HG02678 (cell line): ENCODE data around the gene EXD3.

Experiments used
- ATAC-seq: cut with Tn5 transposase; IDR thresholded peaks from one replicate; pipeline ENCODE4 v1.9.1; 2021; ENCODE audit warnings: mild to moderate bottlenecking, moderate library complexity; ENCODE audit not compliant: unreplicated experiment

EXD3 gene

DNA sequence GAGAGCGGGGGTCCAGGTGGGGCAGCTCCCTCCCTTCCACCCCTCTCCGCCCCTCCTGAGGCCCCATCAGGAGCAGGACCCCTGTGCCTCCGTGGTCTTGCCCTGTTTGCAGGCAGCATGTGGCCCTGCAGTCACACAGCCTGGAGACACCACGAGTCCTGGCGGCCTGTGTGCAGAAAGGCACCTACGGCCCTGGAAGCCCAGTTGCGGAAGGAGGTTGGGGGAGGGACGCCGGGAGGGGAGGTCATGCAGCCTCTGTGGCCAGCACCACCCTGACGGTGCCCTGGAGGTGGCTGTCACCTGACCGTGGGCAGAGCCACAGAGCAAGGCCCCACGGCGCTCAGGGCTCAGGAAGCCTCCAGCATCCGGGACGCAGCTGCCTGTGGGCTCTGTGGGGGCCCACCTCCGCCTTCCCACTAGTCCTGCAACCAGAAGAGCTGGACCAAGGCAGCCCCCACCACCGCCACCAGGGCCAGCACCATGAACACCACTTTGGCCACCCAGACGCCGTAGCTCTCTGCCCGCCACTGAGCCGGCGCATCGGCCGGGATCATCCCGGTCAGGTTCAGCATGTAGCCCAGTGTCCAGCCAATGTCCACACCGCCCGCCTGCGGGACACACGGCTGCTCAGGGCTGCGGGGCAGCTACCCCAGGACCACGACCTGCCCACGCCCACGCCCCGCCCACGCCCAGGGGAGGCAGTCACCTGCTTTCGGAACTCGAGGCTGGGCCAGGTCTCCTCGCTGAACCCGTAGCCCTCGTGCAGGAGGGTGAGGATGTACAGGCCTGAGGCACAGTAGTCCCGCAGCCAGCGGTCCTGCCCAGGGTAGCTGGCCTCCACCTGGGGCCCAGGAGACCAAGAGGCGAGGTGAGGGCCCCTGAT is 11.8 kb upstream of the EXD3 start:
- ATAC-seq = no peak

DNA sequence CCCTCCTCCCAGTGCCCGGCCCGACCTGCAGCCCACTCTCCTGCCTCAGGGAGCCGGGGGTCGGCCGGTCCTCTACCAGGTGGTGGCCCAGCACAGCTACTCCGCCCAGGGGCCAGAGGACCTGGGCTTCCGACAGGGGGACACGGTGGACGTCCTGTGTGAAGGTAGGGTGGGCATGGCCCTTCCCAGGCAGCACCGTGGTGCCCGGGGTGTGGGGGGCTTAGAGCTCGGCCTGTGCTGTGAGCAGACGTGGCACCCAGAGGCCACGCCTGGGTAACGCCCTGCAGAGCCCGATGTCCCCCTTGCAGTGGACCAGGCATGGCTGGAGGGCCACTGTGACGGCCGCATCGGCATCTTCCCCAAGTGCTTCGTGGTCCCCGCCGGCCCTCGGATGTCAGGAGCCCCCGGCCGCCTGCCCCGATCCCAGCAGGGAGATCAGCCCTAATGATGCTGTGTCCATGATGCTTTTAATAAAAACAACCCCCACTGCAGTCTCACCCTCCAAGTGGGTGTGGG is 11.0 kb upstream of the EXD3 start:
- ATAC-seq = no peak

GRCh38 chr9:137433349-137433915 is 10.5 kb upstream of the EXD3 start:
- ATAC-seq = no peak

- no peak for ATAC-seq
Observed at GRCh38 chr9:137432687-137433348, 9.9 kb upstream of the EXD3 start.

- no peak for ATAC-seq
Observed at GRCh38 chr9:137431416-137431931, 8.5 kb upstream of the EXD3 start.

GRCh38 chr9:137430723-137431415 is 7.9 kb upstream of the EXD3 start:
- no peak for ATAC-seq

DNA sequence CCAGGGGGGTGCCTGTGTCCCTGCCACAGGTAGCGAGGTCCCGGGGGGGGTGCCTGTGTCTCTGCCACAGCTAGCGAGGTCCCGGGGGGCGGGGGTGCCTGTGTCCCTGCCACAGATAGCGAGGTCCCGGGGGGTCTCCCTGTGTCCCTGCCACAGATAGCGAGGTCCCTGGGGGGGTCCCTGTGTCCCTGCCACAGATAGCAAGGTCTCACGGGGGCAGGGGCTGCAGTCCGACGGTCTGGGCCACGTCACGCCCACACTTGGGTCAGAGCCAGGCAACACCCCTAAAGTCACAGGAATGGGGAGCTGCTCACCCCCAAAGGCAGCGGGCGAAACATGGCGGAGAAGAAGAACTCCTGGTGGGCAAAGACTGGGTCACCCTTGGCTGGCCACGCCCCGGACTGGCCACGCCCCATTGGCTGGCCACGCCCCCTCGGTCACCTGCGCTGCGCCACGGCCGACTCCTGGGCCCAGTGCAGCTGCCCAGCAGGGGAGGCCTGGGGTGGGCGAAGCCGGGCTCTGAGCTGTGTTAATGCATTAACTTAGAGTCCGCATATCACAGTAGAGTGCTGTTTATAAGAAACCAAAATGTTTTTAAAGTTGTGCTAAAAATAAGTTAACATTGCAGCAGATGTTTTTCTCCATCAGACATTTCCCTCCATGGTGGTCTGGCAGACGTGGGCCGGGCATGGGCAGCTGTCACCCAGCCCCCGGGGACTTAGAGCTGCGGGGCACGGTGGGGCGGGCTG is 7.2 kb upstream of the EXD3 start:
- no peak for ATAC-seq

- no peak for ATAC-seq
Observed at GRCh38 chr9:137429546-137429890, 6.6 kb upstream of the EXD3 start.

GRCh38 chr9:137428841-137429545 is 6.0 kb upstream of the EXD3 start:
- no peak for ATAC-seq

GRCh38 chr9:137428311-137428630 is 5.3 kb upstream of the EXD3 start:
- no peak for ATAC-seq

- no peak for ATAC-seq
Observed at GRCh38 chr9:137427454-137428310, 4.7 kb upstream of the EXD3 start.

DNA sequence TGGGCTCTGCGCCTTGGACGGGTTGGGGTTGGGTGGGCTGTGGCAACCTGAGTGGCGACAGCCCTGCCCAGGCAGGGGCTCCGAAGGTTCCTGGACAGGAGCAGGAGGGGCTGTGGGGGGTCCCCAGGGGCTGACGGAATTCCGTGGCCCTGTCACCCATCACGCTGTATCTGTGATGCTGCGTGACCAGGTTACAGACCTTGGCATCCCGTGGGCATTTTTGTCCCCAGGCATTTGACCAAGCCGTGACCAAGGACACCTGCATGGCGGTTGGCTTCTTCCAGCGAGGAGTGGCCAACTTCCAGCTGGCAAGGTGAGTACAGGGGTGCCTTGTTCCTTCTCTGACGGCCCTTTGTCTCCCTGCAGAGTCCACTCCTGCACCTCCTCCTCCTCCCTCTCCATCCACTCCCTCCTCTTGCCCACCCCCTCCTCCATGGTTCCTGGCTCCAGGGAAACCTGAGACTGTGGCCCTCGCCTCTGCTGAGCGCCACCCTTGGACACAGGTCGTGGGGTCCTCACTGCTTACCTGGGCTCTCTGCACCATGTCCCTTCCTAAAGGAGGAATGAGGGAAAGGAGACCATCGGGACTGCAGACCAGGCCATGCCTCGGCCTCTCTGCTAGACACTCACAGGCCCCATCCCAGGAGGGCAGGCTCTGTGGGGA is 3.2 kb upstream of the EXD3 start:
- no peak for ATAC-seq

DNA sequence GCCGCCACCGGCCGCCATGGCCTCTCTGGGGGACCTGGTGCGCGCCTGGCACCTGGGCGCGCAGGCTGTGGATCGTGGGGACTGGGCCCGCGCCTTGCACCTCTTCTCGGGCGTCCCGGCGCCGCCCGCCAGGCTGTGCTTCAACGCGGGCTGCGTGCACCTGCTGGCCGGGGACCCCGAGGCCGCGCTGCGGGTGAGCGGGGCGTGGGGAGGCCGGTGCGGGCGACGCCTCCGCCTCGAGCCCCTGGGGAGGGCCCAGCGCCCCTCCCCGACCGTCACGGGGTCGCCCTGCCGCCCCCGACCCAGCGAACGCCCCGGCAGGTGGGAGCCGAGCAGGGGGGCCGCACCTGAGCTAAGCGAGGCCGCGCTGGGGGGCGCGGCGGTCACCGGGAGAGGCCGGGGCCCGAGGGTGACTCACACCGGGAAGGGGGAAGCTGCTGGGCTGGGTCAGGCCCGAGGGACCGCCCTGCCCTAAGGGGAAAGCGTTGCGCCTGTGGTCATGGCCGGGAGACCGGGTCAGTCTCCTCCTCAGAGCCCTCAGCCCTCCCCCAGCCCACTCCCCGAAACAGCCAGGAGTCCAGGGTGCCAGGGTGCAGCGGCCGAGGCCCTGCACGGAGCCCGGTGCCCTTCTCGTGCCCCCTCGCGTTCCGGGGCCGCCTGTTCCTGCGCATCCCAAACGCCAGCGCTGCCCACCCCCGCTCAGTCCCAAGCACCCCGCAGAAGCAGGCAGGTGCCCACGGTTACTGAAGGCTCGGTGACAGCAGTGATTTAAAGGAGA is 741 bp upstream of the EXD3 start:
- no peak for ATAC-seq

- ATAC-seq = no peak
Observed at GRCh38 chr9:137421838-137422603, 941 bp downstream of the EXD3 start.

- ATAC-seq = no peak
Observed at GRCh38 chr9:137417161-137418021, 5.6 kb downstream of the EXD3 start.

DNA sequence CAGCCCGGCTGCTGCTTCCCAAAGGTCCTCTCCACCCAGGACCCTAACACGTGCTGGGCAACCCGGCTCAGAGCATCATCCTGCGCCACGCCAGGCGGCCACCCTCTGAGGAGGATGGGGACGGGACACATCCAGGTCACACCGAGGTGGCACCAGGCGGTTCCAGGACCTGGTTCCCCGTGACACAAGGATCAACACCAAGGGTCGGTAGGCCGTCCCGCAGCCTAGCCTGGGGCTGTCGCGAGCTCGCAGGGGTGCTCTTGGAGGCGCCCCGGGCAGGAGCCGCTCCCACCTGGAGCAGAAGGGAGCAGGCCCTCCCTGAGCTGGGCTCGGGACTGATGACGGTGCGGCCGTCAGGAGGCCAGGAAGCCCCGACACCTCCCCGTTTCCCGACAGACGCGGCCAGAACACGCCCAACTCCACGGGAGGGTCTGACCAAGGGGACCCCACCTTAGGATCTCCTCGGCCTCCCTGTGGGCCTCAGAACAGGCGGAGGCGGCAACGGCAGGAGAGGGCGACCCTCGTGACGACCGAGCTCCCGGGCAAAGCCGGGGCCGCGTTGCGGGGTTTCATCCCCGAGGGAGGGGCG is 6.3 kb downstream of the EXD3 start:
- ATAC-seq = no peak
